ENCODE data around the gene ISL2.

Gene ISL2

DNA sequence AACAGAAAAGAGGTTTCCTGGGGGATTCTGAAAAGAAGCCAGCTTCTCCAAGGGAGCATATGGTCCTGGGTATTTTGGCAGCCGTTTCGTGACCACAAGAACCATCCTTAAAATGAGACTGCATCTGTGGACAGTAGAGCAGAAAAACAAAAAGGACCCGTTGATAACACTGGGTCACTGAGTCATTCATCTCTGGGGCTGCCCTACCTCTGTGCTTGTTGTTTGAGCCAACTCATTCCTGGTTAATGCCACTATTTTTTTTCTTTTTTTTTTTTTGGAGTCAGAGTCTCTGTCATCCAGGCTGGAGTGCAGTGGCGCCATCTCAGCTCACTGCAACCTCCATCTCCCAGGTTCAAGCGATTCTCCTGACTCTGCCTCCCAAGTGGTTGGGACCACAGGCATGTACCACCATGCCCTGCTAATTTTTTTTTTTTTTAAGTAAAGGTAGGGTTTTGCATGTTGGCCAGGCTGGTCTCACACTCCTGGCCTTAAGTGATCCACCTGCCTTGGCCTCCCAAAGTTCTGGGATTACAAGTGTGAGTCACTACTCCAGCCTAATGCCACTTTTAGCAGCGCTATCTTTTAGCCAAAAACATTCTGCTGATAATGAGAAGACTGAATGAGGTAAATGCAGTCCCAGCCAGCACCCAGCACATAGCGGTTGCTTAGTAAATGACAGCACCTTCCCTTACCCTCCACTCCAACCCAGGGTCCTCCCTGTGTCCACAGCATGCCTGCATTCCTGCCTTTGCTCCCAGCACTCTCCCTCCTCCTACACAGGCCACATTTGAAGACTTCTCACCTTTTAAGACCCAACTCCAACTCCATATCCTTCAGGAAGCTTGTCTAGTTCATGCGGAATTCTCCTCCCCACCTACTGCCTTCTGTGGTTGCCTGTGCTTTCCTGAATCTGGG is 9.1 kb upstream of the ISL2 start:
- DNase-seq (ENCODE audit: low read depth, low spot score): no peak

GRCh38 chr15:76328106-76328696 is 8.4 kb upstream of the ISL2 start:
- DNase-seq (ENCODE audit: low read depth, low spot score): no peak

GRCh38 chr15:76328958-76329357 is 7.6 kb upstream of the ISL2 start:
- DNase-seq (ENCODE audit: low read depth, low spot score): no peak

GRCh38 chr15:76330080-76330680 is 6.4 kb upstream of the ISL2 start:
- DNase-seq (ENCODE audit: low read depth, low spot score): peak; percentile 72

GRCh38 chr15:76332796-76333195 is 3.8 kb upstream of the ISL2 start:
- DNase-seq (ENCODE audit: low read depth, low spot score): no peak

- no peak for DNase-seq (ENCODE audit: low read depth, low spot score)
These were observed 3.3 kb upstream of the ISL2 start for GRCh38 chr15:76333309-76333708.

DNA sequence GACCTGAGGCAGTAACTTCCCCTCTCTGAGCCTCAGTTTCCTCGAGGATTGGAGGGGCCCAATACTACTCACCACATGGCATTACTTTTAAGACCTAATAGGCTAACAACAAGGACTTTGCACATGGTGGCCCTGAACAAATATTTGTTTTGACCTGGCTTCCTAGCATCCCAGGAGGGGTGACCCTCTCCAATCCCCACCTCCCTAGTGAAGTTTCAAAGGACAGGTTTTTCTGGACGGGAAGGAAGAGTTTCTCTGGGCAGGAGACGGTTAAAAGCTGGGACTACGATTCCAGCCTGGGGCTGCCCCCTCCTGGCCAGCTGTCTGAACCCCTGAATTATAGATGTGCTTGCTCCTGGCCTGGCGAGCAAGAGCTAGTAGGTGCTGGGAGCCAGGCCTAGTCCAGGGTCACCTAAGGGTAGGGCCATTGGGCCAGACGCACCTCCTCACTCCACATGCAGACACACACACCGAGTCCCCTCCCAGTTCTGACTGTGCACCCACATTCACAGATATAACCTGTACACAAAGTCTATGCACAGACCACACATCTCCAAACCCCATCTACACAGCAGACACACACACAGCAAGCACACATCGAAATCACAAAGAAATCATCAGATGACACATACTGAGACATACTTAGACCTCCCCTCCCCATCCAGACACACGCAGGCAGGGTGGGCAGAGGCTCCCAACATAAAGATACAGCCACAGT is 2.7 kb upstream of the ISL2 start:
- peak; percentile 57 for DNase-seq (ENCODE audit: low read depth, low spot score)

- DNase-seq (ENCODE audit: low read depth, low spot score): no peak
These were observed 1.9 kb upstream of the ISL2 start for GRCh38 chr15:76334438-76335306.

DNA sequence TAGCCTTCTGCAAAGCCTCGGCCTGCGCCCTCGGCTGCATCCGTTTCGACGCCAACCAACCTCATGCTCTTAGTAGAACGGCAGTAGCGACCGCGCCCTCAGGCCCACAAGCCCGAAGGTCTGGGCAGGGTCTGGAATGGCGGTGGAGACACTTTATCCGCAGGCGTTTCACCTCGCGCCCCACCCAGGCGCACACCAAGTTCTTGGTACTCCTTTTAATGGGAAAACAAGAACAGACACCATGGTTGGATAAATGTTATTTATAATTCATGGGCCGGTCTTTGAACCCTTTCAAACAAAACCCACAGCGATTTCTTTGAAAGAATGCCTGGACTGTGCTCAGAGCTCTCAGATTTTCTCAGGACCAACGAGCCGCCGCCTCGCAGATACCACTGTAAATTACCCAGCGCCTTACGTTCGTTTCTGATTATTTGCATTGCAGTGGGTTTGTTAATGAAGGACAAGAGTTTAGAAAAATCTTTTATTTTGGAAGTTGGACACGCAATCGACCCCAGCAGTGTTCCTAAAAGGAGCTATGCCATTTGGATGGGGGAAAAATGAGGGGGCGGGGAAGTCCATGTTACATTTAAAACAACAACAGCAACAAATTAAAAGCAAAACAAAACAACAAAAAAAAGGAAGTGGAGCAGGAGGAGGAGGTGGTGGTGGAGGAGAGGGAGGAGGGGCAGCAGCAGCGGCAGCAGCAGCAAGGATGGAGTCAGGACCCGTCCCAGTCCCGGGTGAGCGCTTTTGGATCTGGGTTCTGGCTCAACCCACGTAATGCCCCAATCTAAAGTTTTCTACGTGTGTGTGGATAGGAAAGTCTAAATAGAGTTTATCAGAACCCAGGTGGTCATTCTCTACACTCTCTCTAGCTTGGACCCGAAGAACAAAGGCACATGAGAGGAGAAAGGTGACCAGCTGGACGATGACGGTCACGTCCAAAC is 993 bp upstream of the ISL2 start:
- DNase-seq (ENCODE audit: low read depth, low spot score): peak; percentile 64

DNA sequence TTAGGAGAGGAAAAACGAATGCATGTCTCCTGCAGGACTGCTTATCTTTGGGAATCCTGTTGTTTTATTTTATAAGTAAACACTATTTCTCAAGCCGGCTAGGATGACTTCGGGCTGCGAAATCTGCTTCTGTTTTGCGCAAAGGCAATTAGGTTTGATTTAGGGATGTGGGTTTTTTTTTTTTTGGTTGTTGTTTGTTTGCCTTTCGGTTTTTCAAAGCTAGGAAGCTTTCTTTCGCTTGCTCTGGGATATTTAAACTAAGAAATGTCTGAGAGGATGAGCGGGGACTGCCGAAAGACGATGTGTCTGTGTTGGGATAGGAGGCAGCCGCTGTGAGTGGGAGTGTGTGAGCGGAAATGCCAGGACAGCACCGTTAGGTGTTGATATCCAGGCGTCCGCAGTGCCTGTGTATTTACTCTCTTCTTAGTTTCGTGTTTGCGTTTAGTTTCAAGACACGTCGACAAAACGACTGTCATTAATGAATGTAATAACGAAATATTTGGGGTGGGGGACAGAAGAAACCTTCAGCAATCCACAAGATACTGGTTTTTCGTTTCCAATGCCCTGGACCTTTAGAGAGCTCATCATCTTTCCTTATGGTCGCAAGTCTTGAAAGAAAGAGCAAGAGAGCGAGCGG is 604 bp downstream of the ISL2 start:
- peak; percentile 31 for DNase-seq (ENCODE audit: low read depth, low spot score)

GRCh38 chr15:76337696-76338485 is 1.3 kb downstream of the ISL2 start:
- peak; percentile 64 for DNase-seq (ENCODE audit: low read depth, low spot score)

- DNase-seq (ENCODE audit: low read depth, low spot score): peak; percentile 10
These were observed 2.1 kb downstream of the ISL2 start for GRCh38 chr15:76338486-76339304.

DNA sequence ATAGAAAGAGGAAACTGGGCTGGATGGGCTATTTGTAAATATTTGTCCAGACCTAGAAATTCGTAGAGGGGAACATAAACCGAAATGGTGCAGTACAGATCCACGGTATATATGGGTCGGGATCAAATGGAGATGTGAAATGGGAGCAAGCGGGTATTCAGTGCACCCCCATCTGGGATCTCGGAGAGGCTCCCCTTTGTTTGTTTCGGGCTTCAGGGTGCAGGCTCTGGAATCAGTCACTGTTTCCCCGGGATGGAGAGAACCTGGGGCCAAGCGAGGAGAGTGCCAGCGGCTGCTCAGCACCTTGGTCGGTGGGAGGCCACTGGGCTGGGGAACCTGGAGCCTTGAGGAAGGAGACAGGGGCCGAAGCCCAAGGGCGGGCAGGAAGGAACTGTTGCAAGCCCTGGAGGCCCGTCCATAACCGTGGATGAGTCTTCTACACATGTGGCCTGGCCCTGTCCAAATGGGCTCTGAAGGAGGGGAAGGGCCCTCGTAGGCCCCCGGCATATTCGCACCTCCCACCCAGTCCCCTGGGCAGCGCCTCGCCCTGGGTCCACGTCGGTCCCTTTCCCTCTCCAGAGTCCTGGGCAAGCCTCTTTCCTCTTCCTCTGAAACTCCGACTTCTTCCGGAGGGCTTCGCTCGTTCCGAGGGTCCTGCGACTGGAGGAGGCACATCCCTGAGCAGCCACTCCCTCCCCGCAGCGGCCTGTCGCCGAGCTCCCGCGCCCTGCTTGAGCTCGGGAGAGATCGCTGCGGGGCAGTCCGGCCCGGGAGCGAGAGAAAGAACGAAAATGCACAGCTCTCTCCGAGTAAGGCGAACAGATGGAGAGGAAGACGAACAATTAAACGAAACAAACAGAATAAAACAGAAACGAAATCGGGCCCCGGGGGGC is 3.0 kb downstream of the ISL2 start:
- peak; percentile 56 for DNase-seq (ENCODE audit: low read depth, low spot score)

DNA sequence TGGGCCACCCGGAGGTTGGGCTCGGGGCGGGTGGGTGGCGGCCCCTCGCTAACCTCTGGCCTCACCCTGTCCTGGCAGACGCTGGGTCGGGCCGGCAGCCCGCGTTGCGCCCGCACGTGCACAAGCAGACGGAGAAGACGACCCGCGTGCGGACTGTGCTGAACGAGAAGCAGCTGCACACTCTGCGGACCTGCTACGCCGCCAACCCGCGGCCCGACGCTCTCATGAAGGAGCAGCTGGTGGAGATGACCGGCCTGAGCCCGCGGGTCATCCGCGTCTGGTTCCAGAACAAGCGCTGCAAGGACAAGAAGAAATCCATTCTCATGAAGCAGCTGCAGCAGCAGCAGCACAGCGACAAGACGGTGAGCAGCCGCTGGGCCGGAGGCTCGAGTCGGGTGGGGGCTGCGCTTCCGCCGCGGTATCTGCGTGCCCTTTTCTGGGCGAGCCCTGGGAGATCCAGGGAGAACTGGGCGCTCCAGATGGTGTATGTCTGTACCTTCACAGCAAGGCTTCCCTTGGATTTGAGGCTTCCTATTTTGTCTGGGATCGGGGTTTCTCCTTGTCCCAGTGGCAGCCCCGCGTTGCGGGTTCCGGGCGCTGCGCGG is 3.7 kb downstream of the ISL2 start:
- DNase-seq (ENCODE audit: low read depth, low spot score): peak; percentile 65

DNA sequence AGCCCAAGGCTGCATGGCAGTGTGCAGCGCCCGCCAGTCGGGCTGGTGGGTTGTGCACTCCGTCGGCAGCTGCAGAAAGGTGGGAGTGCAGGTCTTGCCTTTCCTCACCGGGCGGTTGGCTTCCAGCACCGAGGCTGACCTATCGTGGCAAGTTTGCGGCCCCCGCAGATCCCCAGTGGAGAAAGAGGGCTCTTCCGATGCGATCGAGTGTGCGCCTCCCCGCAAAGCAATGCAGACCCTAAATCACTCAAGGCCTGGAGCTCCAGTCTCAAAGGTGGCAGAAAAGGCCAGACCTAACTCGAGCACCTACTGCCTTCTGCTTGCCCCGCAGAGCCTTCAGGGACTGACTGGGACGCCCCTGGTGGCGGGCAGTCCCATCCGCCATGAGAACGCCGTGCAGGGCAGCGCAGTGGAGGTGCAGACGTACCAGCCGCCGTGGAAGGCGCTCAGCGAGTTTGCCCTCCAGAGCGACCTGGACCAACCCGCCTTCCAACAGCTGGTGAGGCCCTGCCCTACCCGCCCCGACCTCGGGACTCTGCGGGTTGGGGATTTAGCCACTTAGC is 4.3 kb downstream of the ISL2 start:
- DNase-seq (ENCODE audit: low read depth, low spot score): peak; percentile 62

Data from ELF-1 (cell line).